ENCODE measurements around the gene TAS2R7. TPM values are rescaled to one million over a fixed set of nuclear protein-coding genes. Genes with fewer than 3 reads are reported as not detected.

Gene TAS2R7
- total and polyA plus RNA-seq, 2 donors (not counting 1 experiment from before 2014, with no cell fraction given): not detected

GRCh38 chr12:10783252-10783651 lies 19.2 kb downstream of the TAS2R7 start:
- Histone ChIP-seq H3K4me3 (ENCODE audit: control extremely low read depth in 1 of 5, extremely low read depth in 1 of 5, insufficient read depth in 1 of 5, low read depth in 2 of 5, low read length in 4 of 5) (no peak overlapping the region), H3K9ac (ENCODE audit: low read length) (no peak overlapping the region), H3K36me3 (replicated peaks in 1 of 2; ENCODE audit: control extremely low read depth in 1 of 2, control insufficient read depth in 1 of 2, extremely low read depth in 1 of 2, insufficient read depth in 2 of 2, low read length in 1 of 2) (no peaks in the 10 kb centered on the region), H3K79me2 (ENCODE audit: control insufficient read depth, insufficient read depth, low read length) (no peaks in the 10 kb centered on the region), H3K27ac (ENCODE audit: low read length in 2 of 2) (no peak overlapping the region), H3K27me3 (replicated peaks in 1 of 4; ENCODE audit: control extremely low read depth in 1 of 4, control insufficient read depth in 3 of 4, insufficient read depth in 4 of 4, low read length in 3 of 4) (no peaks in the 10 kb centered on the region), H3K9me3 (ENCODE audit: control extremely low read depth in 1 of 3, control insufficient read depth in 2 of 3, insufficient read depth in 1 of 3, low read length in 2 of 3) (no peaks in the 10 kb centered on the region), H3K4me2 (replicated peaks; ENCODE audit: low read depth, low read length, poor library complexity, severe bottlenecking) (no peak overlapping the region), H2AFZ (ENCODE audit: insufficient read depth, low read depth, low read length, poor library complexity, severe bottlenecking) (no peak overlapping the region), H3K4me1 (ENCODE audit: control insufficient read depth in 2 of 2, insufficient read depth in 2 of 2, low read length in 2 of 2) (no peaks in the 10 kb centered on the region), H4K20me1 (ENCODE audit: control insufficient read depth, insufficient read depth, low read length, poor library complexity, severe bottlenecking) (no peaks in the 10 kb centered on the region)
- WGBS (ENCODE audit: insufficient coverage): no CpG with 5 or more reads among the region's 5 CpGs
- H3K4me1 Mint-ChIP-seq: no peaks in the 10 kb centered on the region
- CTCF ChIA-PET: no interaction called here
- POLR2A ChIA-PET: no interaction called here
- H3K4me3 Mint-ChIP-seq: no peak overlapping the region
- peaks cover 3% of the 10 kb centered on the region for H3K27me3 Mint-ChIP-seq
- H3K27ac Mint-ChIP-seq: no peak overlapping the region
- intact Hi-C loops (cut with micrococcal nuclease): no loop called here
- TF ChIP-seq CTCF (IDR thresholded peaks at IDR 0.05): no peak
- TF ChIP-seq EZH2 (IDR thresholded peaks at IDR 0.05; ENCODE audit: borderline replicate concordance, insufficient read depth, low read depth, low read length, poor library complexity, severe bottlenecking): no peak
- ATAC-seq (ENCODE audit: low read depth) (no peak), DNase-seq (no peak)
- no peaks in the 10 kb centered on the region for H3K9me3 Mint-ChIP-seq (ENCODE audit: insufficient read depth)

- no peaks in the 10 kb centered on the region for H3K9me3 ChIP-seq (ENCODE audit: control extremely low read depth in 1 of 3, control insufficient read depth in 2 of 3, insufficient read depth in 1 of 3, low read length in 2 of 3)
- no peak overlapping the region for H3K4me2 ChIP-seq (replicated peaks; ENCODE audit: low read depth, low read length, poor library complexity, severe bottlenecking)
- no peaks in the 10 kb centered on the region for H3K36me3 ChIP-seq (replicated peaks in 1 of 2; ENCODE audit: control extremely low read depth in 1 of 2, control insufficient read depth in 1 of 2, extremely low read depth in 1 of 2, insufficient read depth in 2 of 2, low read length in 1 of 2)
- Mint-ChIP-seq H3K4me3 (no peak overlapping the region), H3K27me3 (peaks cover 15% of the 10 kb centered on the region), H3K27ac (no peak overlapping the region), H3K4me1 (no peaks in the 10 kb centered on the region), H3K9me3 (ENCODE audit: insufficient read depth) (no peaks in the 10 kb centered on the region)
- no peak for ATAC-seq (ENCODE audit: low read depth)
- no peaks in the 10 kb centered on the region for H3K79me2 ChIP-seq (ENCODE audit: control insufficient read depth, insufficient read depth, low read length)
- DNase-seq: no peak
- 89% methylated on average over 2 of the region's 2 CpGs for WGBS (ENCODE audit: insufficient coverage)
- H3K27ac ChIP-seq (ENCODE audit: low read length in 2 of 2): no peak overlapping the region
- H2AFZ ChIP-seq (ENCODE audit: insufficient read depth, low read depth, low read length, poor library complexity, severe bottlenecking): no peak overlapping the region
- TF ChIP-seq EZH2 (IDR thresholded peaks at IDR 0.05; ENCODE audit: borderline replicate concordance, insufficient read depth, low read depth, low read length, poor library complexity, severe bottlenecking) (no peak), CTCF (IDR thresholded peaks at IDR 0.05) (no peak)
- H3K9ac ChIP-seq (ENCODE audit: low read length): no peak overlapping the region
- POLR2A ChIA-PET: no interaction called here
- CTCF ChIA-PET: interaction anchor here (2.6 kb wide), 1 partner anchor 9 kb away, joined by 14 read pairs; no protein-coding TSS in a partner anchor
- H3K4me3 ChIP-seq (ENCODE audit: control extremely low read depth in 1 of 5, extremely low read depth in 1 of 5, insufficient read depth in 1 of 5, low read depth in 2 of 5, low read length in 4 of 5): no peak overlapping the region
- intact Hi-C loops (cut with micrococcal nuclease): no loop called here
- no peaks in the 10 kb centered on the region for H4K20me1 ChIP-seq (ENCODE audit: control insufficient read depth, insufficient read depth, low read length, poor library complexity, severe bottlenecking)
- H3K27me3 ChIP-seq (replicated peaks in 1 of 4; ENCODE audit: control extremely low read depth in 1 of 4, control insufficient read depth in 3 of 4, insufficient read depth in 4 of 4, low read length in 3 of 4): peaks cover 0 to 2% (median 0%) of the 10 kb centered on the region in 4 experiments
- H3K4me1 ChIP-seq (ENCODE audit: control insufficient read depth in 2 of 2, insufficient read depth in 2 of 2, low read length in 2 of 2): no peaks in the 10 kb centered on the region
Measured at GRCh38 chr12:10779103-10779502, 23.3 kb downstream of the TAS2R7 start.
